ENCODE measurements around the gene APOBEC4. TPM values are rescaled to one million over a fixed set of nuclear protein-coding genes. Genes with fewer than 3 reads are reported as not detected.
A peak's percentile ranks its signal among the peaks of the same experiment; 100 is the strongest.
"Not testable (repeated sequence)": the region's sequence is repeated elsewhere in the genome, so short reads cannot be mapped to it uniquely, and the experiment has no call there.

Gene APOBEC4
- total and polyA plus RNA-seq, 2 experiments from 2014 or later, result not detected

- in situ Hi-C loops (cut with MboI), result no loop called here
Measured at GRCh38 chr1:183632964-183633363, 20.2 kb downstream of the APOBEC4 start.

GRCh38 chr1:183632114-183632513, 21.0 kb downstream of the APOBEC4 start:
- Histone ChIP-seq H3F3A (ENCODE audit: insufficient read depth) (peaks cover 69% of the 10 kb centered on the region), H4K20me1 (ENCODE audit: insufficient read depth) (peaks cover 6% of the 10 kb centered on the region; the same call in 1 of the 2 replicates), H3K4me3 (peak overlapping the region; percentile 96)

More at GRCh38 chr1:183632964-183633363, 20.2 kb downstream of the APOBEC4 start:
- H3K27ac ChIP-seq, result peak overlapping the region; percentile 79
- peak overlapping the region; percentile 99 for H3K4me2 ChIP-seq (ENCODE audit: unreplicated experiment)
- no peaks in the 10 kb centered on the region for H3K9me3 ChIP-seq (ENCODE audit: low read depth)
- H4K20me1 ChIP-seq (ENCODE audit: insufficient read depth), result peaks cover 6% of the 10 kb centered on the region; the same call in 1 of the 2 replicates
- peak; percentile 18 for DNase-seq
- no peak for TF ChIP-seq EZH2phosphoT487 (IDR thresholded peaks at IDR 0.05; ENCODE audit: insufficient read depth, low read depth)
- peaks cover 49% of the 10 kb centered on the region for H3K4me1 ChIP-seq (ENCODE audit: insufficient read depth)
- H3K9ac ChIP-seq, result peak overlapping the region; percentile 93
- H3K4me3 ChIP-seq, result peak overlapping the region; percentile 96
- no peaks in the 10 kb centered on the region for H3K27me3 ChIP-seq (replicated peaks; ENCODE audit: insufficient read depth)
- no peaks in the 10 kb centered on the region for H3K9me2 ChIP-seq (ENCODE audit: insufficient read depth)
- peaks cover 65% of the 10 kb centered on the region for H3F3A ChIP-seq (ENCODE audit: insufficient read depth)
- H3K36me3 ChIP-seq (ENCODE audit: low read depth), result peaks cover 23% of the 10 kb centered on the region
- peaks cover 92% of the 10 kb centered on the region for H3K79me2 ChIP-seq (ENCODE audit: insufficient read depth)
- 53 to 55% methylated on average over 1 of the region's 1 CpG for WGBS, 2 experiments (ENCODE audit: low coverage in 1 of 2, low lambda C conversion rate in 2 of 2, missing lambda C conversion rate in 2 of 2)
- no peak overlapping the region for H2AFZ ChIP-seq

GRCh38 chr1:183630748-183631147, 22.4 kb downstream of the APOBEC4 start:
- peak; percentile 83 for DNase-seq
- Histone ChIP-seq H3K9me2 (ENCODE audit: insufficient read depth) (no peaks in the 10 kb centered on the region), H3K4me1 (ENCODE audit: insufficient read depth) (peaks cover 55% of the 10 kb centered on the region), H3K4me2 (ENCODE audit: unreplicated experiment) (peak overlapping the region; percentile 99), H3K36me3 (ENCODE audit: low read depth) (peaks cover 39% of the 10 kb centered on the region), H2AFZ (no peak overlapping the region), H3K27ac (peak overlapping the region; percentile 79), H3K27me3 (replicated peaks; ENCODE audit: insufficient read depth) (no peaks in the 10 kb centered on the region), H3K4me3 (peak overlapping the region; percentile 96), H4K20me1 (ENCODE audit: insufficient read depth) (peaks cover 6% of the 10 kb centered on the region; the same call in 1 of the 2 replicates), H3F3A (ENCODE audit: insufficient read depth) (peaks cover 82% of the 10 kb centered on the region), H3K9ac (peak overlapping the region; percentile 93), H3K9me3 (ENCODE audit: low read depth) (no peaks in the 10 kb centered on the region), H3K79me2 (ENCODE audit: insufficient read depth) (peaks cover 94% of the 10 kb centered on the region)
- in situ Hi-C loops (cut with MboI), result no loop called here
- 5 to 10% methylated on average over 2 of the region's 2 CpGs for WGBS, 2 experiments (ENCODE audit: low coverage in 1 of 2, low lambda C conversion rate in 2 of 2, missing lambda C conversion rate in 2 of 2)
- TF ChIP-seq EZH2phosphoT487 (IDR thresholded peaks at IDR 0.05; ENCODE audit: insufficient read depth, low read depth) (no peak), EZH2 (IDR thresholded peaks at IDR 0.05; ENCODE audit: insufficient read depth, poor library complexity, severe bottlenecking) (no peak)

More at GRCh38 chr1:183632114-183632513, 21.0 kb downstream of the APOBEC4 start:
- Histone ChIP-seq H3K9me2 (ENCODE audit: insufficient read depth) (no peaks in the 10 kb centered on the region), H3K27me3 (replicated peaks; ENCODE audit: insufficient read depth) (no peaks in the 10 kb centered on the region), H3K79me2 (ENCODE audit: insufficient read depth) (peaks cover 92% of the 10 kb centered on the region), H3K4me1 (ENCODE audit: insufficient read depth) (peaks cover 46% of the 10 kb centered on the region), H3K9ac (peak overlapping the region; percentile 93), H3K27ac (peak overlapping the region; percentile 79), H3K36me3 (ENCODE audit: low read depth) (peaks cover 28% of the 10 kb centered on the region), H2AFZ (no peak overlapping the region), H3K9me3 (ENCODE audit: low read depth) (no peaks in the 10 kb centered on the region), H3K4me2 (ENCODE audit: unreplicated experiment) (peak overlapping the region; percentile 99)
- in situ Hi-C loops (cut with MboI), result no loop called here
- TF ChIP-seq EZH2phosphoT487 (IDR thresholded peaks at IDR 0.05; ENCODE audit: insufficient read depth, low read depth), result no peak
- no peak for TF ChIP-seq EZH2 (IDR thresholded peaks at IDR 0.05; ENCODE audit: insufficient read depth, poor library complexity, severe bottlenecking)
- WGBS, 2 experiments (ENCODE audit: low coverage in 1 of 2, low lambda C conversion rate in 2 of 2, missing lambda C conversion rate in 2 of 2), result 7 to 8% methylated on average over 2 of the region's 2 CpGs
- peak; percentile 80 for DNase-seq

- Histone ChIP-seq H3K36me3 (ENCODE audit: low read depth) (peaks cover 52% of the 10 kb centered on the region), H4K20me1 (ENCODE audit: insufficient read depth) (peaks cover 6% of the 10 kb centered on the region; the same call in 1 of the 2 replicates), H3K9ac (no peak overlapping the region), H3K4me1 (ENCODE audit: insufficient read depth) (peaks cover 58% of the 10 kb centered on the region), H3K27ac (no peak overlapping the region), H2AFZ (no peak overlapping the region), H3K9me2 (ENCODE audit: insufficient read depth) (no peaks in the 10 kb centered on the region), H3K4me2 (ENCODE audit: unreplicated experiment) (peak overlapping the region; percentile 14), H3K4me3 (no peak overlapping the region), H3K79me2 (ENCODE audit: insufficient read depth) (peaks cover 82% of the 10 kb centered on the region), H3K27me3 (replicated peaks; ENCODE audit: insufficient read depth) (no peaks in the 10 kb centered on the region), H3K9me3 (ENCODE audit: low read depth) (no peaks in the 10 kb centered on the region), H3F3A (ENCODE audit: insufficient read depth) (peaks cover 82% of the 10 kb centered on the region)
- no peak for DNase-seq
- in situ Hi-C loops (cut with MboI), result no loop called here
- TF ChIP-seq EZH2 (IDR thresholded peaks at IDR 0.05; ENCODE audit: insufficient read depth, poor library complexity, severe bottlenecking) (no peak), EZH2phosphoT487 (IDR thresholded peaks at IDR 0.05; ENCODE audit: insufficient read depth, low read depth) (no peak)
Measured at GRCh38 chr1:183628537-183628936, 24.6 kb downstream of the APOBEC4 start.

- H3K27ac ChIP-seq, result peak overlapping the region; percentile 18
- H4K20me1 ChIP-seq (ENCODE audit: insufficient read depth), result not testable (repeated sequence)
- 9 to 12% methylated on average over 3 of the region's 3 CpGs for WGBS, 2 experiments (ENCODE audit: low coverage in 1 of 2, low lambda C conversion rate in 2 of 2, missing lambda C conversion rate in 2 of 2)
Measured at GRCh38 chr1:183626236-183626635, 26.9 kb downstream of the APOBEC4 start.

More at GRCh38 chr1:183626236-183626635, 26.9 kb downstream of the APOBEC4 start:
- Histone ChIP-seq H3K79me2 (ENCODE audit: insufficient read depth) (peaks cover 59% of the 10 kb centered on the region), H3K36me3 (ENCODE audit: low read depth) (peaks cover 49% of the 10 kb centered on the region), H3F3A (ENCODE audit: insufficient read depth) (peaks cover 75% of the 10 kb centered on the region), H3K4me2 (ENCODE audit: unreplicated experiment) (peak overlapping the region; percentile 45), H3K4me1 (ENCODE audit: insufficient read depth) (peaks cover 63% of the 10 kb centered on the region)
- DNase-seq; in situ Hi-C loops (cut with MboI); H3K27me3 ChIP-seq (replicated peaks; ENCODE audit: insufficient read depth); H3K4me3 ChIP-seq; H3K9me3 ChIP-seq (ENCODE audit: low read depth); H3K9ac ChIP-seq; H3K9me2 ChIP-seq (ENCODE audit: insufficient read depth); H2AFZ ChIP-seq: not testable (repeated sequence)
